ENCODE measurements around the gene ANKFY1. TPM values are rescaled to one million over a fixed set of nuclear protein-coding genes. Genes with fewer than 3 reads are reported as not detected.
"Not testable (repeated sequence)": the region's sequence is repeated elsewhere in the genome, so short reads cannot be mapped to it uniquely, and the experiment has no call there.

The ANKFY1 gene
- total RNA-seq, 1 experiment from 2014 or later: 38.9 TPM

- Histone ChIP-seq H3K27ac (ENCODE audit: low read depth, low read length) (no peak overlapping the region), H3K4me3 (replicated peaks in 1 of 2; ENCODE audit: low read depth in 1 of 2, low read length in 2 of 2) (no peak overlapping the region), H3K9me3 (ENCODE audit: control insufficient read depth in 1 of 2, insufficient read depth in 1 of 2, low read depth in 1 of 2, low read length in 2 of 2) (peaks cover 10% of the 10 kb centered on the region in 2 experiments; a peak in 1 of 4 replicates), H3K9me2 (ENCODE audit: insufficient read depth) (no peaks in the 10 kb centered on the region), H3K36me3 (ENCODE audit: control insufficient read depth in 1 of 2, insufficient read depth in 2 of 2, low read length in 2 of 2) (peaks cover 0 to 19% of the 10 kb centered on the region in 2 experiments; a peak in 1 of 4 replicates), H3K4me2 (ENCODE audit: low read length) (no peak overlapping the region), H3K4me1 (ENCODE audit: control insufficient read depth in 1 of 2, insufficient read depth in 2 of 2, low read length in 2 of 2) (peaks cover 0 to 10% of the 10 kb centered on the region in 2 experiments; a peak in 1 of 4 replicates), H3K79me2 (ENCODE audit: insufficient read depth, low read length) (peaks cover 92% of the 10 kb centered on the region), H3K27me3 (ENCODE audit: insufficient read depth, low read length) (no peaks in the 10 kb centered on the region), H3K9ac (ENCODE audit: low read length) (no peak overlapping the region), H2AFZ (ENCODE audit: low read depth, low read length, poor library complexity, severe bottlenecking) (no peak overlapping the region), H4K20me1 (ENCODE audit: insufficient read depth) (no peaks in the 10 kb centered on the region)
- intact Hi-C loops (cut with micrococcal nuclease): no loop called here
- BruUV-seq (replicated peaks): no TSS peak
- ChIA-PET POLR2A (no interaction called here), RAD21 (ENCODE audit: low non-redundant PET in 1 of 2, low total read pairs in 2 of 2, uncharacterized antibody in 2 of 2, unreplicated experiment in 2 of 2) (no interaction called here), CTCF (interaction anchor here (0.6 to 5.0 kb wide), 2 partner anchors 8 to 215 kb away, joined by 3 to 35 read pairs; no protein-coding TSS in a partner anchor)
- DNase-seq (ENCODE audit: low read depth, low spot score) (no peak), ATAC-seq (no peak)
- TF ChIP-seq ZNF274 (IDR thresholded peaks at IDR 0.05; ENCODE audit: low read depth, low read length) (no peak), SP1 (IDR thresholded peaks at IDR 0.05; ENCODE audit: low read depth) (no peak), CTCF (IDR thresholded peaks at IDR 0.05 in 2 of 3, conservative IDR thresholded peaks at IDR 0.05 in 1 of 3; ENCODE audit: borderline replicate concordance in 1 of 3, insufficient read depth in 1 of 3, low read depth in 2 of 3, low read length in 2 of 3) (no peak), EZH2 (IDR thresholded peaks at IDR 0.05) (no peak), CEBPB (IDR thresholded peaks at IDR 0.05; ENCODE audit: low read depth) (no peak), SIN3A (IDR thresholded peaks at IDR 0.05; ENCODE audit: low read depth) (no peak), YY1 (IDR thresholded peaks at IDR 0.05; ENCODE audit: extremely low read depth, insufficient replicate concordance, low read depth, low read length) (no peak), FOSL1 (IDR thresholded peaks at IDR 0.05; ENCODE audit: low read depth) (no peak), ZFX (IDR thresholded peaks at IDR 0.05) (no peak), RAD21 (IDR thresholded peaks at IDR 0.05; ENCODE audit: low read depth) (no peak), EGR1 (IDR thresholded peaks at IDR 0.05; ENCODE audit: low read depth) (no peak), JUND (IDR thresholded peaks at IDR 0.05) (no peak), MAX (IDR thresholded peaks at IDR 0.05) (no peak), ATF3 (IDR thresholded peaks at IDR 0.05) (no peak)
- TF ChIP-seq, protein P1, sequence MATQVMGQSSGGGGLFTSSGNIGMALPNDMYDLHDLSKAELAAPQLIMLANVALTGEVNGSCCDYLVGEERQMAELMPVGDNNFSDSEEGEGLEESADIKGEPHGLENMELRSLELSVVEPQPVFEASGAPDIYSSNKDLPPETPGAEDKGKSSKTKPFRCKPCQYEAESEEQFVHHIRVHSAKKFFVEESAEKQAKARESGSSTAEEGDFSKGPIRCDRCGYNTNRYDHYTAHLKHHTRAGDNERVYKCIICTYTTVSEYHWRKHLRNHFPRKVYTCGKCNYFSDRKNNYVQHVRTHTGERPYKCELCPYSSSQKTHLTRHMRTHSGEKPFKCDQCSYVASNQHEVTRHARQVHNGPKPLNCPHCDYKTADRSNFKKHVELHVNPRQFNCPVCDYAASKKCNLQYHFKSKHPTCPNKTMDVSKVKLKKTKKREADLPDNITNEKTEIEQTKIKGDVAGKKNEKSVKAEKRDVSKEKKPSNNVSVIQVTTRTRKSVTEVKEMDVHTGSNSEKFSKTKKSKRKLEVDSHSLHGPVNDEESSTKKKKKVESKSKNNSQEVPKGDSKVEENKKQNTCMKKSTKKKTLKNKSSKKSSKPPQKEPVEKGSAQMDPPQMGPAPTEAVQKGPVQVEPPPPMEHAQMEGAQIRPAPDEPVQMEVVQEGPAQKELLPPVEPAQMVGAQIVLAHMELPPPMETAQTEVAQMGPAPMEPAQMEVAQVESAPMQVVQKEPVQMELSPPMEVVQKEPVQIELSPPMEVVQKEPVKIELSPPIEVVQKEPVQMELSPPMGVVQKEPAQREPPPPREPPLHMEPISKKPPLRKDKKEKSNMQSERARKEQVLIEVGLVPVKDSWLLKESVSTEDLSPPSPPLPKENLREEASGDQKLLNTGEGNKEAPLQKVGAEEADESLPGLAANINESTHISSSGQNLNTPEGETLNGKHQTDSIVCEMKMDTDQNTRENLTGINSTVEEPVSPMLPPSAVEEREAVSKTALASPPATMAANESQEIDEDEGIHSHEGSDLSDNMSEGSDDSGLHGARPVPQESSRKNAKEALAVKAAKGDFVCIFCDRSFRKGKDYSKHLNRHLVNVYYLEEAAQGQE (IDR thresholded peaks at IDR 0.05; ENCODE audit: low read depth): no peak
Measured at GRCh38 chr17:4256952-4257351, 6.8 kb downstream of the ANKFY1 start.

- H3K9me3 ChIP-seq (ENCODE audit: control insufficient read depth in 1 of 2, insufficient read depth in 1 of 2, low read depth in 1 of 2, low read length in 2 of 2); RAD21 ChIA-PET (ENCODE audit: low non-redundant PET in 1 of 2, low total read pairs in 2 of 2, uncharacterized antibody in 2 of 2, unreplicated experiment in 2 of 2); CTCF ChIA-PET; H3K9ac ChIP-seq (ENCODE audit: low read length); intact Hi-C loops (cut with micrococcal nuclease); DNase-seq (ENCODE audit: low read depth, low spot score); H3K9me2 ChIP-seq (ENCODE audit: insufficient read depth); BruUV-seq (replicated peaks); H4K20me1 ChIP-seq (ENCODE audit: insufficient read depth); H3K27me3 ChIP-seq (ENCODE audit: insufficient read depth, low read length); H3K4me2 ChIP-seq (ENCODE audit: low read length); H2AFZ ChIP-seq (ENCODE audit: low read depth, low read length, poor library complexity, severe bottlenecking); H3K27ac ChIP-seq (ENCODE audit: low read depth, low read length); POLR2A ChIA-PET; H3K4me1 ChIP-seq (ENCODE audit: control insufficient read depth in 1 of 2, insufficient read depth in 2 of 2, low read length in 2 of 2); ATAC-seq; H3K4me3 ChIP-seq (replicated peaks in 1 of 2; ENCODE audit: low read depth in 1 of 2, low read length in 2 of 2): not testable (repeated sequence)
- Histone ChIP-seq H3K79me2 (ENCODE audit: insufficient read depth, low read length) (peaks cover 91% of the 10 kb centered on the region), H3K36me3 (ENCODE audit: control insufficient read depth in 1 of 2, insufficient read depth in 2 of 2, low read length in 2 of 2) (peaks cover 0 to 11% of the 10 kb centered on the region in 2 experiments; a peak in 1 of 4 replicates)
Measured at GRCh38 chr17:4255271-4255670, 8.5 kb downstream of the ANKFY1 start.

Measured in HCT116 (cell line).